Caki2 (cell line): ENCODE results near the gene MLH3. TPM values are rescaled to one million over a fixed set of nuclear protein-coding genes. Genes with fewer than 3 reads are reported as not detected.

ENCODE experiments used
- DNase-seq: peaks from one replicate; pipeline ENCODE4 v3.0.0-alpha.2; 2015; ENCODE audit warnings: low read depth
- in situ Hi-C: cut with HindIII; loops from 2 replicates; pipeline ENCODE4 v1.10.0; 2016; ENCODE audit warnings: low sequenced_read_pairs, low pct_unique_long_range_greater_than_20kb, mixed read lengths
- total RNA-seq: library from RNA; depleted of rRNA; stranded (reverse); fragments of >200 nt; shearing (Covaris generic); gene quantifications from 2 replicates; pipeline ENCODE4 v1.2.3, GENCODE V29; 2014; ENCODE audit warnings: low replicate concordance

Gene MLH3
- total RNA-seq, 1 experiment from 2014 or later: 22.5 TPM

DNA sequence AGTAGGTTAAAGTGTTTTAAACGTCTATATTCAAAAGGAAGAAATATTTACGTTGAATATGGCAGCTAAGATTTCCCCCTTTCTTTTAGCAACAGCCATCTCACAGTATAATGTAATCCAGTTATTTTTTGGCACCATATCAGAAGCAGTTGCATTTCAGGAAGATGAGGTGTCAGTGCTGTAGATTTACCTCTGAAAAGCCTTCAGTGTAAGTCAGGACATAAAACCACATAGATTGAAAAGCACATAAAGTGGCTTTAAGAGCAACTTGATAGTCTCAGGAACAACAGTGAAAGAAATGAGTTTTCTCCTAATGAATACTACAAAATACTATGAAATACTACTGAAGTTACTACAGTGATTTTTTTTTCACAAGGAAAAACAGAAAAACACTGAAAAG is 6.9 kb downstream of the MLH3 start:
- in situ Hi-C loops: no loop called here

DNA sequence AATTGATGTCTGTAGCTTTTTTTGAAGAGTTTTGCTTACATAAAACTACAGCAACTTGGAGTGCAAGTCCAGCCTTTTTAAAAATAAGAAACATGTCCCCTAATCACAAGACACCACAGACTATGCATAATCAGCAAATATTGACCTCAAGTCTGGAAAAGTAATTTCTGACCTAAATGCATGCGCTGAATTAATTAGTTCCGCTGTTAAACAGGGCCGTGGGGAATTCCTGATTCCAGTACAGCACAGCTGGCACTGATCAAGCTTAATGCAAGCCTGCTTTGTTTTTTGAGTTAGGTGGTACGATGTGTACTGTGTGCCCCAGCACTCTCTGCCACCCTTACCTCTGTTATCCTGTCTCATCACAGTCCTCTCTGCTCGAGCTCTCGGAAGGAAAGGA is 9.2 kb downstream of the MLH3 start:
- in situ Hi-C loops: no loop called here
- DNase-seq: no peak

More for the DNA sequence above, 6.9 kb downstream of the MLH3 start:
- no peak for DNase-seq

DNA sequence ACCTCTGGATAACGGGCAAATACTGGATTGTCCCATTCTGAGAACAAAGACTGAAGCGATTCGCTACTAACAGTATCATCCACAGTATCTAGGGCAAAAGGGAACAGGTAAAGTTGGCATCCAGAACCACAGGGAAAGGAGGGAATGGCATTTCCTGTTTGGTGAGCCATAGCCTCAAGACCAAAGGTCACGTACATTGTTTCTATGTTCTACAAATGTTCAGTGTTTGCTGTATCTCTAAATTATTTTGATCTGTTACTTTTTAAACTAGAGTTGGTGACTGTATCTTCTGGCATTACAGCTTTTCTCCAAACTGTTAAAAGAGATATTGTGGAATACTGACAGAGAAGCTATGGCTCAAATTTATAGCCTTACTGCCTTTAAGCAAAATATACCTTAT is 9.7 kb downstream of the MLH3 start:
- in situ Hi-C loops: no loop called here
- peak; percentile 42 for DNase-seq

GRCh38 chr14:75040959-75041358 is 10.3 kb downstream of the MLH3 start:
- DNase-seq: no peak
- in situ Hi-C loops: no loop called here

DNA sequence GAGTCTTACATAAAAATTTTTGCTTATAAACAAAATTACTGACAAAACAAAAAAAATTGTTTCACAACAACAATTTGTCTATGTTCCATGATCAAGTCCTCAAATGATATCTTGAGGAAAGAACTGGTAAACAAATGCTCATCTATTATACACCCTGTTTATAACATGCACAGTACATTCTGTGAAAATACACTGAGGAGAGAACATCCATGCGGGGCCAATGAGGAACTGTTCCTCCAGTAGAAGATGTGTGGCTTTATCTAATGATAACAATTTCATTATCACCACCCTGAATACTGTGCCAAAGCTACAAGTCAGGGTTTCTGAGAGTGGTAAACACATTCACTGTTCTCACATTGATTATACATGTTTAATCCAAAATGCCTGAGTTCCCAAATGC is 10.8 kb downstream of the MLH3 start:
- in situ Hi-C loops: no loop called here

GRCh38 chr14:75032939-75033338 is 18.3 kb downstream of the MLH3 start:
- in situ Hi-C loops: no loop called here
- DNase-seq: no peak

More for the DNA sequence above, 10.8 kb downstream of the MLH3 start:
- DNase-seq: no peak

DNA sequence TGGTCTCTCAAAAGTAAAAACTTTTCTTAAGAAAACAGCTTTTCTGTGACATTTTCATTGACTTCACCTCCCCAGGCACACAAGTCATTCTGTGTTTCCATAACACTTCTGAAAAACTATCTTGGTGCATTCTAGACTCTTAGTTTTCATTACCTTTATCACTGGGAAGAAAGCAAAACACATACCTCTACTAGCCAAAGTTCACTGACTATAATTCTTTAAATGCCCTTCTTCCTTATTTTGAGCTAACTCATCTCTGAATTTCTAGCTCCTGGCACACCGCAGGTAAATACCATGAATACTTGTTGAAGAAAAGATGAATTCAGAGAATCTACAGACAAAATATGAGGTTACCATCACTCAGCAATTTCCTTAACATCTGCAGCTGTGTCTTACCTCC is 21.1 kb downstream of the MLH3 start:
- DNase-seq: no peak
- in situ Hi-C loops: no loop called here

DNA sequence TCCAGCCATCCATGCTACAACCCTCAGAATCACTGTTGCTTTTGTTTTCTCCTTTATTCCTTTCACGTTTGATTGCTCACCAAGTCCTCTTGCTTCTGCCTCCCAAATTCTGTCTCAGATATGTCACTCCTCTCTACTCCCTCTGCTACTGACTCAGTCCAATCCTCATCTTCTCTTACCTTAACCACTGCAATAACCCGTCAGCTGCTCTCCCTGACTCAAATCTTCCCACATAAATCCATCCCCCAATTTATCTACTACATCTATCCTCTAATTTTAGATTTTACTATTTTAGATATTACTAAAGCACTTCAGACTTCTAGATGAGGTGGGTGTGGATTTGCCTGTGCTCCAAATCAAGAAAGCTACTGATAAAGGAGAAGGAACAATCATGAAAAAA is 25.4 kb downstream of the MLH3 start:
- DNase-seq: no peak
- in situ Hi-C loops: no loop called here

DNA sequence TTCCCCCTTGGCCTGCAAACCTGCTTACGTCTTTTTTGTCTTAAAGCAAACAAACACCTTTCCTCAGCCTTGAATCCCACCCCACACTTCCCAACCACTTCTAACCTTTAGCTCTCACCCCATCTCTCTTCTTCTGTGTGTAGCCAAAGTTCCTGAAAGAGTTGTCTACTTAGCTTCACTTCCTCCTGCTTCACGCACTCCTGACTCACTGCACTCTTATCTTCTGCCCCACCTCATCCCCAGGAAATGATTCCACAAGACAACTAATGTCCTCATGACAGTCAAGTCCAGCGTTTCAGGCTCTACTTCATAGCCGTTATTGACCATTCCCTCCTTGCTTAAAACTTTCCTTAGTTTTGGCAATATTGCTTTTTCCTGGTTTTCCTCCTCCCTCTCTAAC is 26.2 kb downstream of the MLH3 start:
- in situ Hi-C loops: no loop called here
- no peak for DNase-seq

GRCh38 chr14:75023108-75023507 is 28.2 kb downstream of the MLH3 start:
- in situ Hi-C loops: no loop called here

GRCh38 chr14:75022655-75023054 is 28.6 kb downstream of the MLH3 start:
- in situ Hi-C loops: no loop called here
- no peak for DNase-seq

More at GRCh38 chr14:75023108-75023507, 28.2 kb downstream of the MLH3 start:
- DNase-seq: no peak

GRCh38 chr14:75018694-75019093 is 32.6 kb downstream of the MLH3 start:
- in situ Hi-C loops: no loop called here
- DNase-seq: no peak

GRCh38 chr14:75016815-75017214 is 34.5 kb downstream of the MLH3 start:
- in situ Hi-C loops: no loop called here
- no peak for DNase-seq

GRCh38 chr14:75015496-75015895 is 35.8 kb downstream of the MLH3 start:
- in situ Hi-C loops: no loop called here
- no peak for DNase-seq

DNA sequence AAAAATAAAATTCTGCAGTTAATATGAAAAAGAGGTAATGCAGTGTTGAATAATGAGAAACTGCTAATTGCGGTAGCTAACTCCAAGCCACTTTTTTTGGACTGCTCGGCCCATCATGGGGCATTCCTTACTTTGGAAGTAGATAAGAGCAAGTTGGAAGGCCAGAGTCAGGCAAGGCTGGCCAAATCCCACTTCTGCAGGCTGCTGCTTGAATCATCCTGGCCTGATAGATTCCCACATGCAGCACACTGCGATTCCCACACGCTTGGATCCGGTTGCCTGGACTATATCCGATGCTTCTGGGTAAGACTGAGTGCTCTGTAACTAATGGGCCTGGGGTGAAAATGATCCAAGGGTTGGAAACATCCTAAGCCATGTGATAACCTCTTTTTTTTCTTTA is 38.0 kb downstream of the MLH3 start:
- no peak for DNase-seq
- in situ Hi-C loops: no loop called here

DNA sequence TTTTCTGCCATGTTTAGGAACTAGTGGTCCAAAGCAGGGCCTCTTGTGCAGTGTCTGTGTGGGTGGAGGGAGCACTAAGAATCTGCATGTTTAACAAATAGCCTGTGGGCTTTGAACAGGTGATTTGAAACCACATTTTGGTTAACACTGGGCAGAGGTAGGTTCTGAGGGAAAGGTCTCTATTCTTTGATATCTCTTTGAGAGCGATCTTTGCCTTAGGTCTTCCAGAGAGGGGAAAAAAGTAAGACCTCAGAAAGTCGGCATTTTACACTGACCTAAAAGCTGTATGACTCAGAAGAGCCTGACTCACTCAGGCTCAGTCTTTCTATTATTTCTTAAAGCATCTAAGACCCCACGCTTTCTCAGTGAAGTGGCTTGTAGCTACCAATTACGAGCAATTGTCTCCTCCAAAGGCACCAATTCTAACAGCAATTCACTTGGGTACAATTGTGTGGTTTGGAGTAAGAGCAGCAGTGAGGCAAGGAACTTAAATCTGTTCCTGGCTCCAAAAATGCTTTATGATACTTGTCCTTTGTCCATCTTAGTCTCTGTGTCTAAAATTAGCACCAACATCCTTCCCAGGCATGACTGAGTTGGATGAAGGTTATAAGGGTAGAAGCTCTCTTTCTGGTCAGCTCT is 39.8 kb downstream of the MLH3 start:
- DNase-seq: no peak
- in situ Hi-C loops: no loop called here

DNA sequence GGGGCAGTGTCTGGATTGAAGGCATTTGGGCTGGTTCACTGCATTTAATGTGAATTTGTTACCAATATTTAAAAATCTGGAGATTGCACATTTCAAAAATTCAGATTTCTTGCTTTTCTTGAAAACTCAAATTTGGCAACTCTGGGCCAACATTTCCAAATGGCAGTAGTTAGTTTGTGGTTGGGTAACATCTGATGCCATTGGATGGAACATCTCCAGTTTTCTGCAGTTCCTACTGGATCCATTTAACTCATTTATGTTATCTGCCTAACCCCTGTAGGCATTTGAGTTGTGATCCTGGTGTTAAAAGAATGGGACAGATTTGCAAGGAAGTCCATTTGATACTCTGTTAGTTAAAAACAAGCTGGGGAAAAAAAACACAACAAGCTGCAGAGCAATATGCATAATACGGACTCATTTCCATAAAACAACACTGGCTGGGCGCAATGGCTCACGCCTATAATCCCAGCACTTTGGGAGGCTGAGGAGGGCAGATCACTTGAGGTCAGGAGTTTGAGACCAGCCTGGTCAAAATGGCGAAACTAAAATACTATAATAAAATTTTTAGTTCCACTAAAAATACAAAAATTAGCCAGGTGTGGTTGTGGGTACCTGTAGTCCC is 40.7 kb downstream of the MLH3 start:
- in situ Hi-C loops: no loop called here
- DNase-seq: no peak

- no peak for DNase-seq
- in situ Hi-C loops: no loop called here
These were observed 42.1 kb downstream of the MLH3 start for GRCh38 chr14:75009176-75009575.

DNA sequence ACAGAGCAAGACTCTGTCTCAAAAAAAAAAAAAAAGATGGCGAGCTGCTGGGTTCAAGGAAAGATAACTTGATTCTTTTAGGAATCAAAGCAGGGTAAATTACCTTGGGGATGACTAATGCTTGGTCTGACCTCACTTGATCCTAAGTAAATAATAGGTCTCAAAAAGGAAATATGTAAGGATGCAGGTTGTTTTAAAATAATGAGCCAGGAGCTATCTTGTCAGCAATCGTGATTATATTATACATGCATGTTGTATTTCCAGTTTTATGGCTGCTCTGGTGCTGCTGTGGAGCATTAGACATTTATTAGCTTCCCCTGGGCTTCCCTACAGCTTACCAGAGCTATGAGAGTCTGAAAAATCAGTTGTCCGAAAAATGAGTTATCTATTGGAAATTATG is 45.9 kb downstream of the MLH3 start:
- DNase-seq: no peak
- in situ Hi-C loops: no loop called here
